NCI-H187 (cell line): ENCODE measurements around the gene CSRNP3.
"Not testable (repeated sequence)": the region's sequence is repeated elsewhere in the genome, so short reads cannot be mapped to it uniquely, and the experiment has no call there.

Experiments
- DNase-seq, 2 experiments: peaks; one replicate each; lab custom pipeline; 2025; lab: John Stamatoyannopoulos, UW

CSRNP3 gene

DNA sequence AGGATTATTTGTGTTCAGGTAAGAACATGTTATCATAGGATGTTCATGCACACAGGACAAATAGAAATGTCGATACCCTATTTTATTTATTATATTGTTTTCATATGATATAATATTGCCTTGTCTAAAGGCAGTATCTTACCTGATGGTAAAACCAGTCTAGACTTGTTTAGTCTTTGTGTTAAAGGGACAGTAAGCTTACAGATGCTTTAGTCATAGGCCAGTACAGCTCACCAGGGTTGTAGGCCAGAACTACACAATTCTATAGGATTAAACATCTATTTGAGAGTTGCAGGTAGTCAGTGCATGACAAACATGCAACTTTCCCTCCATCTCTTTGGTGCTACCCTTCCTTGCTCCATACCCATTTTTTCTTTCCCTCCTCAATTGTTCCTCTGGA is 166.0 kb downstream of the CSRNP3 start:
- no peak for DNase-seq

DNA sequence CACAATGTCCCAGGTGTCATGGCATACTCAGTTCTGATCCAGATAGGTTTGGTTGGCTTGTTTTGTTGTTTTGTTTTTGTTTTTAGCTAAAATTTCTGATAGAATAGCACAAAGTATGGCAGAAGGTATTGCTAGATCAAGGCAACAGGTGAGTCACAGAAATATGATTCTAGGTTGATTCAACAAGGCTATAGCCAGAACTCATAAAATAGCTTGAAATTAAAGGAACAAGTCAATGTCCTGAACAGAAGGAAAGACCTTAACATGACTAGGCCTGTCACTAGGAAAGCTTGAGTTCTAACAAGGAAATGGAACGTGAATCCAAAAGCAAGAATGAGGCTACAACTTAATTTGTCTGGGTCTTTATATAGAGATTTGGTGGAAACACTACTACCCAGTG is 167.5 kb downstream of the CSRNP3 start:
- no peak for DNase-seq

DNA sequence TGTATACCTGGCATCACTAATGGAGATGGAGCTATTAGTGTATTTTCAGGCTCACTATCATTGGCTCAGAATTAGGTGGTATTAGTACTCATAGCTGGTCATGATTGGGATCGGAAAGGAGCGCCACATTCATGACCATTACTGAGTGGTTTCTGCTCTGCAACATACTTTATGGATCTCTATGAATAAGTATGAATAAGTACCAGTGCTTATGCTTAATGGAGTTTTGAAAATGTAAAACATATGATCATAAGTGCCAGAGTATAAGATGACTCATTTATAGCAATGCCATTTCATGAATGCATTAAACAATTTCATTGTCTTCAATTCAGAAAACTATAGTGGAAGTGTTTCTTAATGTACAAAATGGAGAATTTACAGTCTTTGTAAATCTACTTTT is 167.9 kb downstream of the CSRNP3 start:
- DNase-seq: no peak

DNA sequence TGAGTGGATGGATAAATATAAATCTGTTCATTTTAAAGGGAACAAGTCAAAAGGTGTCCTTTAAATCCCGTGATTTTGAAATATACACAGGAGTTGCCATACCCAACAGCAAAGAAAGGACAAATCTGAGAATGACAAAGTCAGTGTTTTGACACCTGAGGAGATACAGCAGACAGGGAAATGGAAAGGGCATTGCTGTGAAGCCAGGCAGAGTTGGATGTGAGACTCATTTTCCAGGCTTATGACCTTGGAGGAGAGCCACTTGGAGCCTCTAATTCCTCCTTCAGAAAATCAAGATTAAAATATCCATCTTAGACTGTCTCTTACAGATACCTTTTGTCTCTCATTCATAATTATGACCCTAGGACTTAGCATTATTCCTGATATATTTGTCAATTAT is 170.0 kb downstream of the CSRNP3 start:
- DNase-seq: no peak

DNA sequence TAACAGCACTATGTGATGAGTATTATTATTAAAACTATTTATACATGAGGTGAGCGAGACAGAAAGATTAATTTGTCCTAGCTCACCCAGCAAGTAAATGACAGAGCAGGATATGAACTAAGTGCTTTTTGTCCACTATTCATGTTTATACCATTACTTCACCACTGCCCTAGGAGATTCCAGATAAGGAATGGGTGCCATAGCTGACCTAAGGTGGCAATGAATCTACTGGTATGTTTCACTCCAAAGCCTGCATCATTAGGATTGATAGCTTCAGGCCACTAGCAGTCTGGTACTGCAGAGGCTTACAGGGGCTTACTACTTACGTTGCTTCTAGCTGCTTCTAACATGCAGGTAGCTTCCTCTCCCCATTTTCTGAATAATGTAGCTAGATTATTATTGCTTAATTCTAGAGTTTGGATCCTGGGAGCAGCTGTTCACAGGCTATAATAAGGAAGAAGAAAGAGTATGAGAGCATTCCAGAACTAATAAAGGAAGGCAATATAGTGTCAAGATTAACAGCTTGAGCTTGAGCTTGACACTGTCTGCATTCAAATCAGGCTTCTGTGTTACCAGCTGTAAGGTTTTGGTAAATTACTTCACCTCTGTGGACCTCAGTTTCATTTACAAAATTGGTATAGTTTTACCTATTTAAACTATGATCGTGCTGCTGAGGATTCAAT is 170.9 kb downstream of the CSRNP3 start:
- DNase-seq: no peak

DNA sequence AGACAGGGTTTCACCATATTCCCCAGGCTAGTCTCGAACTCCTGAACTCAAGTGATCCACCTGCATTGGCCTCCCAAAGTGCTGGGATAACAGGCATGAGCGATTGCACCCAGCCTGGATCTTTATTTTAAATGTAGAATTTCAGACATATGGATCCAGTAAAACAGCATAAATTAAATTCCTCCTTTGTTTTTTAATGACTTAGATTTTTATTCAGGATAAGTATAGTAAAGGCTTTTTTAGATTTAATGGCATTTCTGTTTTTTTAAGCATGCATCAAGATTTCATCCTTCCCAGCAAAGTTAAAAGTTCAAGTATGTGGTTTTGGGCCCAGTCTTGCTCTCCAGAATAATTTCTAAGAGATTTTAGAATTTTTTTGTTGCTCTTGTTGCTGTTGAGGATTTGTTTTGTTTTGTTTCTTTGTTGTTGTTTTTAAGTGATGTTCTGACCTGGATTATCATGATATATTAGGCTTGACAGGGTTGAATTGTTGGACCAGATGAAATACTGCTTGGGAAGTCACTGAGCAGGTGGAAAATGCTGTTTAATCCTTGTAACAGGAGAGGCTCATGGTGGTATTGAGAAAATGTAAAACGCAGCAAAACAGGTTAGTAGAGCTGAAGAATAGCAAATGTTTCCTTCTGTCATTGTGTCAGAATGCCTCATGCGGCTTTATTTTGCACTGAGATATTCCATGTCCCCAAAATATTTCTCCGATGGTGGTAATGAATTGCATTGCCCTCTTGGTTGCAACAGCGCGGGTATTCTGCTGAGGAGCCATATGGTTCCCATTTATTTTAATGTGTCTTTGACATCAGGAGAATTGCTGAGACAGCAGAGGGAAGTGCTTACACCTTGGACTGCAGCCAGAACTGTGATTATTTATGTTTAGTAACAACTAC is 176.7 kb downstream of the CSRNP3 start:
- DNase-seq: peak; percentile 37 to 68

DNA sequence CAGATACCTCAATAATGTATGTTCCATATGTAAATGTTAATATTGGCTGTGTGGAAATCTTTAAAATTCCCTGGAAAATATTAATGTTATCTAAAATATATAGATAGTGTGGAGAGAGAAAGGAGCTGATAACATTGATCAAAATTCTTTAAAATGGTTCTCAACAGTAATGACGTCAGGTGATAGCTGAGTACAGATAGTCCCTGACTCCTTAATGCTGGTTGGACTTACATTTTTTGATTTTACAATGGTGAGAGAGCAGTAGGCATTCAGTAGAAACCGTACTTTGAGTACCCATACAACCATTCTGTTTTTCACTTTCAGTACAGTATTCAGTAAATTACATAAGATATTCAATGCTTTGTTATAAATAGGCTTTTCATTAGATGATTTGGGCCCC is 177.9 kb downstream of the CSRNP3 start:
- DNase-seq: no peak

DNA sequence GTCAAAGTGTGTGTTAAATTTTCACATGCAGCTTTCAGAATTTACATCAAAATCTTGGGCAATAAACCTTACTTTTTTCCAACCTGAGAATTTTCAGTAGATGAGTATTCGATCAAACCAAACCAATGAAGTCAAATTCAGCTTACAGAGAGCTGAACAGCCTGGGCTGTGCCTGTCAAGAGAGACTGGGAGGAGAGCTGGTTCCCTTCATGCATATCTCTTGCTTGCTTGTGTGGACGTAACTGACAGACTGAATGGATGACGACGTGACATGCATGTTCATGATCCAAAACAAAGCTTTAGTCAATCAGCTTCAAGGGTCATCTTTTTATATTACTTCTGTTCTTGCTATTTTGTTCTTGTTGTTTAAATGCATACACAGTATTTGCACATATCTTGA is 179.3 kb downstream of the CSRNP3 start:
- DNase-seq: peak in 1 of 2 experiments; percentile 29

DNA sequence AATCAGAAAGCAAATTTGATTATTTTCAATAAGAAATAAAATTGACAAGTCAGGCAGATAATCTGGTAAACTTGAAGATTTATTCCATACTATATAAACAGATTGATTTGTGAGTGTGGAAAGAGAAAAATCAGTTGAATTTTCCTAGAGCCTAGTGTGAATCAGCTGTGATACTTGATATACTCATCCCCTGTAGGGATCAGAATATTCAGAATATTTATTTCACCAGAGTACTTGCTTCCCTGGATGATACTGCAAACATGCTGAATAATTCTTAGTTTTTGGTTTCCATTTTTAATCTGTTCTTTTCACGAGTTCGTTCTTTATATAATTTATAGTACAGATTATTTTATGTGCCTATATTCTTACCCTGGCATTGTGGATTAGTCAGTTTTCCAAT is 181.7 kb downstream of the CSRNP3 start:
- DNase-seq: no peak

DNA sequence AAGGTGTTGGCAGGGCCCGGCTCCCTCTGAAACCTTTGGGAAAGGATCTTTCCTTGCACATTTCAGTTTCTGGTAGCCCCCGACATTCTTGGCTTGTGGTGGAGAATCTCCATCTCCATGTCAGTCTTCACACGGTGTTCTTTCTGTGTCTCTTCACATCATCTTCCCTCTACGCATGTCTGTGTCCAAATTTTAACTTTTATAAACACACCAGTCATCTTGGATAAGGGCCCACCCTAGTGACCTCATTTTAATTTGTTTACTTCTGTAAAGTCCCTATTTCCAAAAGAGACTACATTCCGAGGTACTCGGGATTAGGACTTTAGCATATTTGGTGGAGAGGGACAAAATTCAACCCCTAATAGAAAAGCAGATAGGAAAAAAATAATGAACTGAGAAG is 186.2 kb downstream of the CSRNP3 start:
- no peak for DNase-seq

DNA sequence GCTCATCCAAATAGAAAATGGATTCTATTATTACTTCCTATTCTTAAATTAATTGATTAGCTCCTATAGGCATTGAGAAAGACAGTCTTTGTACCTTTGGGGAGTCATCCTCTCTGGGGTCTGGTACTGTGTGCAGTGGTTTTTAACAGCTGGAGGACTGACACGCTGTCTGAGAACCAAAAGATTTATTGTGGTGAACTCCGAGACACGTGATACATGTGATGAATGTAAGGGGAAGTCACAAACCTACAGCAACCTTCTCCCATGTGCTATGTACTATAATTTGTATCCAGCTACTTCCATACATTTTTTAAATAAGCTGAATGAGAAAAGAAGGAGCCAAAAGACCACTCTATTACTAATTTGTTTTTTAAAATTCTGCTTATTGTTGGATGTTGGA is 190.9 kb downstream of the CSRNP3 start:
- no peak for DNase-seq

DNA sequence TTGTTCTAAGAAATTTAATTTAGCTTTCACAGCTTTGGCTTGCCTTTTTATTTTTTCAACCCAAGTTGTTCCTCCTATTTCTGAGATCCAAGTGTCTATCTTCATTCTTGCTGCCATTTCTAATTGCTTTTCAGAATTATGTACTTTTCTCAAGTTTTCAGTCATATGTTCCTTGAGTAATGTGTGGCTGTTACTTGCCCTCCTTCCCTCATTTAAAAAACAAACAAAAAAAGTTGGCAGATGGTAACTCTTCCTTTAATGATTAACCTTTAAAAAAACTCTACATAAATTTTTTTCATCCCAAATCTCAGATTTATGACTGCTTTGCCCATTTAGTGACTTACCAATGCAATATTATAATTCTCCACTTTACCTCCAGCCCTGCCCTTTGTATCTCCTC is 193.2 kb downstream of the CSRNP3 start:
- no peak for DNase-seq

DNA sequence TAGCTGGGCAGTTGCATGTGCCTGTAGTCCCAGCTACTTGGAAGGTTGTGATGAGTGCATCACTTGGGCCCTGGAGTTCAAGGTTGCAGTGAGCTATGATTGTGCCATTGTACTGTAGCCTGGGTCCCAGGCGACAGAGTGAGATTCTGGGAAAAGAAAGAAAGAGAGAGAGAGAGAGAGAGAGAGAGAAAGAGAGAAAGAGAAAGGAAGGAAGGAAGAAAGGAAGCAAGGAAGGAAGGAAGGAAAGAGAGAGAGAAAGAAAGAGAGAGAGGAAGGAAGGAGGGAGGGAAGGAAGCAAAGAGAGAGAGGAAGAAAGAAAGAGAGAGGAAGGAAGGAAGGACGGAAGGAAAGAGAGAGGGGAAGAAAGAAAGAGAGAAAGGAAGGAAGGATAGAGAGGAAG is 196.1 kb downstream of the CSRNP3 start:
- DNase-seq: no peak

DNA sequence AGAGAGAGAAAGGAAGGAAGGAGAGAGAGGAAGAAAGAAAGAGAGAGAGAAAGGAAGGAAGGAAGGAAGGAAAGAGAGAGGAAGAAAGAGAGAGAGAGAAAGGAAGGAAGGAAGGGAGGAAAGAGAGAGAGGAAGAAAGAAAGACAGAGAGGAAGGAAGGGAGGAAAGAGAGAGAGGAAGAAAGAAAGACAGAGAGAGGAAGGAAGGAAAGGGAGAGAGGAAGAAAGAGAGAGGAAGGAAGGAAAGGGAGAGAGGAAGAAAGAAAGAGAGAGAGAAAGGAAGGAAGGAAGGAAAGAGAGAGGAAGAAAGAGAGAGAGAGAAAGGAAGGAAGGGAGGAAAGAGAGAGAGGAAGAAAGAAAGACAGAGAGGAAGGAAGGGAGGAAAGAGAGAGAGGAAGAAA is 196.6 kb downstream of the CSRNP3 start:
- not testable (repeated sequence) for DNase-seq

DNA sequence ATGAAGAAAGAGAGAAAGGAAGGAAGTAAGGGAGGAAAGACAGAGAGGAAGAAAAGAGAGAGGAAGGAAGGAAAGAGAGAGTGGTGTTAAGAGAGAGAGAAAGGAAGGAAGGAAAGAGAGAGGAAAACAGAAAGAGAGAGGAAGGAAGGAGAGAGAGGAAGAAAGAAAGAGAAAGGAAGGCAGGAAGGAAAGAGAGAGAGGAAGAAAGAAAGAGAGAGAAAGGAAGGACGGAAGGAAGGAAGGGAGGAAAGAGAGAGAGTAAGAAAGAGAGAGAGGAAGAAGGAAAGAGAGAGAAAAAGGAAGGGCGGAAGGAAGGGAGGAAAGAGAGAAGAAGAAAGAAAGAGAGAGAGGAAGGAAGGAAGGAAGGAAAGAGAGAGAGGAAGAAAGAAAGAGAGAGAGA is 197.1 kb downstream of the CSRNP3 start:
- no peak for DNase-seq

DNA sequence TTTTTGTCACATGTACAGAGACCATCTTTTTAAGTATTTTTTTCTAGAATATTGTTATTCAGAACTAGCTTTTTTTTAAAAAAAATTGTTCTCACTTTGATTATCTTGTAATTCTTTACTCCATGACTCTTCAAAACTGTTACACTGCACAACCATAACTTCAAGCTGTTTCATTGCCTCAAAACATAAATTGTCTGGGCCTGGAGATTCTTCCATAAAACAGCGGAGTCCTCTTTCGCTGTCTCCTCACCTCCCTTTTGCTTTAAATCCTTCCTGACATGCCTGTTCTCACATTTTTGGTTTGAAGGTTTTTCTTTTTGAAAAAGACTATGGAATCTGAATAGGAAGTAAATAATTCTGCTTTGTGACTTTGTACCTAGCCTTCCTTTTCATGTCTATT is 197.9 kb downstream of the CSRNP3 start:
- DNase-seq: no peak

DNA sequence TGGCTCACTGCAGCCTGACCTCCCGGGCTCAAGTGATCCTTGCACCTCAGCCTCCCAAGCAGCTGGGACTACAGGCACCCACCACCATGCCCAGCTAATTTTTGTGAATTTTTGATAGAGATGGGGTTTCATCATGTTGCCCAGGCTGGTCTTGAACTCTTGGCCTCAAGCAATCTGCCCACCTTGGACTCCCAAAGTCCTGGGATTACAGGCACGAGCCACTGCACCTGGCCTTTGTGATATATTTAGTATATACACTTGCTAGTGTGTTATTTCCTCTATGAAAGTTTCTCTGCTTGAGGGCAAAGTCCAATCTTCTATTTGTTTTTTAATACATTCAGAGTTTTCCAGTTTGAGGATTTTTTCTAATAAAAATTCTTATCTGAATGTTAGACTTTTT is 205.3 kb downstream of the CSRNP3 start:
- no peak for DNase-seq

DNA sequence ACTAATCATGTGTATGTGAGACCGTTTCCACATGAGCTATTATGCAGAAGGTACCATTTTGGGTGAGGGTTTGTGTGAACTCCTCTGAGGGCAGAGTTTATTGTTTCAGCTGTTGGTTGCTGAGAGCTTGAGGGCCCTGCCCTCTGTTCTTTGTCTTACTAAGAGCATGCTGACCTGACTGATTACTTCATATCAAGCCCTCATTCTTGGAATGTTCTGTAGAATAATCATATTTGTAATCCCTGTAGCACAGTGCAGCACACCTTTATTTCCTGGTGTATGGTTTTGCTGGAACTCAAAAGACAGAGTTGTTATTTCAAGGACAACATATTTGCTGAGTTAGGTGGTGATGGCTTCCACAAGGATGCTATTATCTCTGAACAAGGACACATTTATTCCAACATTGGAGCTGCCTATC is 206.1 kb downstream of the CSRNP3 start:
- DNase-seq: no peak

DNA sequence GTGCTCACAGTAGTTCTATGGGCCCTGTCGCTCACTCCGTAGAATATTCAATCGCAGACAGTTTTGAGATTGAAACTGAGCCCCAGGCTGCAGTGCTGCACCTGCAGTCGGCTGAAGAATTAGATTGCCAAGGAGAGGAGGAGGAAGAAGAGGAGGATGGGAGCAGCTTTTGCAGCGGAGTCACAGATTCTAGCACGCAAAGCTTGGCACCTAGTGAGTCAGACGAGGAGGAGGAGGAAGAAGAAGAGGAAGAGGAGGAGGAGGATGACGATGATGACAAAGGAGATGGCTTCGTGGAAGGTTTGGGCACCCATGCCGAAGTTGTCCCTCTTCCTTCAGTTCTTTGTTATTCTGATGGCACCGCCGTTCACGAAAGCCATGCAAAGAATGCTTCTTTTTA is 209.4 kb downstream of the CSRNP3 start:
- DNase-seq: no peak

DNA sequence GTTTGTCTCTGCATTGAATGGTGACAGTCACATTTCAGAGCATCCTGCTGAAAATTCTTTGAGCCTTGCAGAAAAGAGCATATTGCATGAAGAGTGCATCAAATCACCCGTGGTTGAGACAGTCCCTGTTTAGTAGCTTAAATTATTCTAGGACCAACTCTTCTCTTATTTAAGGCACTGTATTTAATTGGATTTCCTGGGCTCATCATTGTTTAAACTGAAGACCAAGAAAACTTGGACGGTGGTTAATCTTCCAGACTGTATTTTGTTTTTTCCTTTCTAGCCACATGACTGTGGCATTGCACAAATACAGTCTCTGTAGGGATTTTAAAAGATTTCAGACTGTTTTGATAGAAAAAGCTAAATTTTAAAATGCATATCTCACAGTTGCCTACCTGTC is 210.1 kb downstream of the CSRNP3 start:
- no peak for DNase-seq

DNA sequence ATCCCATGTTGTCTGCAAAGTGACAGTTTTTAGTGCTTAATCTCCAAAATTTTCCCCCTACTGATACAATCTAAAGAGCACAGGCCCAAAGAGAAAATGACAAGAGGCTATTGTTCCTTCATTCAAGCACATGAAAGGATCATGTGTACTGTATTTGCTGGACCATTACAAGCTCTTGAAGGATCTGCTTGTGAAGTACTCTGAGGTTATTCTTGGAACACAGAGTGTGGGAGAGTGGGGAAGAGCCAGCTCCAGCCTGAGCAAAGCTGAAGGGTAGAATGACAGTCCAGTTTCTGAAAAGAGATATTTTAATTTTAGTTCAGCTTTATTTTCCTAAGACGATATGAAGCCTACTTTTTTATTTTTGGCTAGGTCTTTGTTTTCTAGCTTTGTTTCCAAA is 212.3 kb downstream of the CSRNP3 start:
- peak; percentile 35 to 71 for DNase-seq

DNA sequence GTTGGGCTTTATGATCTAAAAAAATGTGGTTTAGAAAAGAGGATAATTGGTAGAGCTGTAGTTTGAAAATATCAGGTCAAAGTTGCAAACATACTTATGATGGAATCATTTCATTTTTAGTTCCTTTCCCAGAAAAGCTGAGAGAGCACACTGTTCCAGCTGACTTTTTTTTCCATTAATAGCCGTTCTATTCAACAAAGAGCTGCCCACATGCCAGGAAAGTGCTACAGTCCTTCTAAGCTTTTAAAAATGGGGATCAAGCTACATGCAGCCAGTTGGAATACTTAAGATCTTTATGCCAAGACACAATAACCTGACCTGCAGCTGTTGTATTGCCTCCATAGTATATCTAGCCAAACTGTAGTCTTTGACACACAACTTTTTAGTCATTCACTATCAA is 213.0 kb downstream of the CSRNP3 start:
- DNase-seq: no peak

DNA sequence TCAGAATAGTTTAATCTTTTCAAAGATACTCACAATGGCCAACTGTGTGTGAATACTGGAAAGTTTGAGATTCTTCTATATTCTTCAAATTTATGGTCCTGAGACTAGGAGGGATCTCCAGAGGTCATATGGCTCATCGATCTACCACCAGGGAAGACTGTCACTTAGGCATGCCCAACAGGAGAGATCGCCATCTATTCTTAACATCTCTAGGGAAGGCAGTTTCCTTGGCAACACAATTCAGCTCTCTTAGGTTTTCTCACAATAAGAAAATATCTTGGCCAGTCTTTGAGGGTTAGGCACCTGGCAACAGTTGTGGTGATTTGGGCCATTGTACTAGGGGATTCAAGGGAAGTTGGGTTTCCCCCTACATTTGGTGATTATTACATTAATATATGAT is 217.3 kb downstream of the CSRNP3 start:
- no peak for DNase-seq
